Limb (tissue), 2 donors: ENCODE results near the gene RADIL.
"Not testable (repeated sequence)": the region's sequence is repeated elsewhere in the genome, so short reads cannot be mapped to it uniquely, and the experiment has no call there.

ENCODE experiments used
- DNase-seq, 2 donors: peaks; one replicate each; pipeline ENCODE4 v3.0.0-alpha.2; 2016; ENCODE audit errors: extremely low spot score in 2 of 2

RADIL gene

GRCh38 chr7:4809666-4810065, 73.8 kb downstream of the RADIL start:
- no peak for DNase-seq

GRCh38 chr7:4809091-4809591, 74.4 kb downstream of the RADIL start:
- DNase-seq = peak in 1 of 2 donors; percentile 30

- DNase-seq = no peak
Observed at GRCh38 chr7:4808565-4808964, 75.0 kb downstream of the RADIL start.

- no peak for DNase-seq
Observed at GRCh38 chr7:4808026-4808425, 75.5 kb downstream of the RADIL start.

GRCh38 chr7:4807598-4808016, 75.9 kb downstream of the RADIL start:
- DNase-seq = no peak

- DNase-seq = no peak
Observed at GRCh38 chr7:4806983-4807597, 76.4 kb downstream of the RADIL start.

GRCh38 chr7:4805984-4806300, 77.6 kb downstream of the RADIL start:
- no peak for DNase-seq

- DNase-seq = no peak
Observed at GRCh38 chr7:4805110-4805983, 78.2 kb downstream of the RADIL start.

- peak in 1 of 2 donors; percentile 30 for DNase-seq
Observed at GRCh38 chr7:4803397-4804241, 79.9 kb downstream of the RADIL start.

GRCh38 chr7:4802577-4802976, 80.9 kb downstream of the RADIL start:
- DNase-seq = not testable (repeated sequence)

GRCh38 chr7:4801839-4802231, 81.7 kb downstream of the RADIL start:
- DNase-seq = no peak

- DNase-seq = peak in 1 of 2 donors; percentile 29
Observed at GRCh38 chr7:4800926-4801838, 82.3 kb downstream of the RADIL start.

- DNase-seq = no peak
Observed at GRCh38 chr7:4800487-4800886, 83.0 kb downstream of the RADIL start.

- peak in 1 of 2 donors; percentile 36 for DNase-seq
Observed at GRCh38 chr7:4799508-4800268, 83.8 kb downstream of the RADIL start.

GRCh38 chr7:4798706-4799235, 84.7 kb downstream of the RADIL start:
- DNase-seq = peak in 1 of 2 donors; percentile 28

GRCh38 chr7:4797858-4798705, 85.4 kb downstream of the RADIL start:
- peak in 1 of 2 donors; percentile 81 for DNase-seq

GRCh38 chr7:4796453-4796852, 87.1 kb downstream of the RADIL start:
- DNase-seq = no peak

GRCh38 chr7:4794591-4795350, 88.7 kb downstream of the RADIL start:
- DNase-seq = no peak
